ENCODE results near the gene FTCD.
"Not testable (repeated sequence)": the region's sequence is repeated elsewhere in the genome, so short reads cannot be mapped to it uniquely, and the experiment has no call there.

Gene FTCD

GRCh38 chr21:46154155-46154954 lies 1.0 kb downstream of the FTCD start:
- no peak for DNase-seq (ENCODE audit: low read depth)

GRCh38 chr21:46153247-46154154 lies 1.9 kb downstream of the FTCD start:
- DNase-seq (ENCODE audit: low read depth), result no peak

DNA sequence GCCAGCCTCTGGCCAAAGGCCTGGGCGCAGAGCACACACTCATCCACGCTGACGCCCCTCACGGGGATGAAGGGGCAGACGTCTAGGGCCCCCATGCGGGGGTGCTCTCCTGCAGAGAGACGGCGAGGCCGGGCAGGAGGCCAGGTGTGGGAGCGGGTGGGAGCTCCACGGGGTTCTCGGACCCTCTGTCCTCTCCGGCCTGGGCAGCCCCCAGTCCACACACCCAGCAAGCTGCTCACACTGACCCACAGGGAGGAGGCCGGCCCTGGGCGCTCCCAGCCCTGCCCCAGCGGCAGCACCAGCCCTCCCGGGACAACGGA lies 2.5 kb downstream of the FTCD start:
- DNase-seq (ENCODE audit: low read depth), result no peak

DNA sequence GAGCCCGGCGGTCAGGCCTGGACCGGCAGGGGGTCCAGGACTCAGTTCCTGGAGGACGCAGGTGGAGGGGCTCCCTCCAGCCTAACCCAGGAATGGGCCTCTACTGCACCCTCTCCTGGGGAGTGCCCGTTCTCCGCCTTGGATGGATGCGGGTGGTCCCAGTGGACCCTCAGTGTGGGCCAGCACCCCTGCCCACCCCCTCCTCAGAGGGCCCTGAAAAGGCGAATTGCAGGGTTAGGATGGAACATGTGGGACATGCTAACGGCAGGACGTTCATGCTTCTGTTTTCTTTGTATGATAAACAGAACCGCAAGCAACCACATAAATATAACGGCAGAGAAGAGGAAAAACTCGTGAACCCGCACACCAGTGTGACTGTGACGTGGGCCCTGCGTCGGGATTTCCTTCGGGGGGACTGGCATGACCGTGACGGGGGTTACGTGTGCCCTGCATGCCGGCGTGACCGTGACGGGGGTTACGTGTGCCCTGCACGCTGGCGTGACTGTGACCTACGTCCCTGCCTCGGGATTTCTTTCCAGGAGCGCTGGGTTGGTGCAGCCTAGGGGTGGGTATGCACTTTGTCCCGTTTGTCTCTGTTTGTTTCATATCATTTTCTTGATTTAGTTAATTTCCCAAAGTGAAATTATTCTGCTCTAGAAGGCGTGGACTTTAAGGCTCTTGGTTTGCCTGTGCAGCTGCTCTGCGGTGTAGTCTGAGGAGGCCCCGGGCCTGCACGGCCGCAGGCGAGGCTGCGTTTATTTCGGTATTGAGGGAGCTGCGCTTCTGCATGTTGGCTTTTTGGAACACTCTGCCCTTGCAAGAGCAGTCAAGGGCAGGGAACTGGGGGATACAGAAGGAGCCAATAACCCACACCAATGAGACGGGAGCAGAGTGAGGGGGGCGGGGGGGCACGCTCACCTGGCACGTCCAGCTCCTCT lies 3.1 kb downstream of the FTCD start:
- no peak for DNase-seq (ENCODE audit: low read depth)

DNA sequence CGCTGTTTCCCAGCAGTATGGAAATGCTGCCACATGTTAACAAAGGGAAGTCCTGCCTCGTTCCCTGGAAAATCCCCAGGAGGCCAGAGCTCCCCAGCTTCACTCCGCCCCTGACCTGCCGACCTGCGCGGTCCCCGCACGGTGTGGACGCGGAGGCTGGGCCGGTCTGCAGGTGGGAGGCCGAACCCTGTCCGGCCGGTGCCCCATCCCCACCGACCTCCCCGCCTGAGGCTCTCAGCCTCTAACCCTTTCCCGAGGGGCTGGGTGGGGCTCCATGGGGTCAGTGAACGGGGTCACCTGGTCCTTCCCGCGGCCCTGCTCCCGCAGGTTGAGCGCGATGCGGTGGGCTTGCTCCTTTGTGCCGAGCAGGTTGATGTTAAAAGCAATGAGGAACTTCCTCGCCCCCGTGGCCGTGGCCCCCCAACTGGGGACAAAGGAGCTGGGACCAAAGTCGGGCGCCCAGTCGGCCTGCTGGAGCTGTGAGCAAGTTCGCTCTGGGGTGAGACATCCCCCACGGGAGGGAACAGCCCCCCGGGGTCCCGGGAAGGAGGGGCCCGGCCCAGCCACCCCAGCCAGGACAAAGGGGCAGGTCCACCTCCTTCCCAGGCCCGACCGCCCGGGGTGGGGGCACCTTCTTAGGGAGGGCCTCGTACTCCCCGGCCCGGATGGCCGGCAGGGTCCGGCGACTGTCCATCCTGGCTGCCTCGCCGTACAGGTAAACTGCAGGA lies 4.0 kb downstream of the FTCD start:
- DNase-seq (ENCODE audit: low read depth), result no peak

- DNase-seq (ENCODE audit: low read depth), result no peak
These were observed 4.8 kb downstream of the FTCD start for GRCh38 chr21:46150491-46151121.

- no peak for DNase-seq (ENCODE audit: low read depth)
These were observed 5.3 kb downstream of the FTCD start for GRCh38 chr21:46150073-46150472.

- DNase-seq (ENCODE audit: low read depth), result no peak
These were observed 6.0 kb downstream of the FTCD start for GRCh38 chr21:46149205-46149901.

GRCh38 chr21:46148106-46148505 lies 7.3 kb downstream of the FTCD start:
- no peak for DNase-seq (ENCODE audit: low read depth)

DNA sequence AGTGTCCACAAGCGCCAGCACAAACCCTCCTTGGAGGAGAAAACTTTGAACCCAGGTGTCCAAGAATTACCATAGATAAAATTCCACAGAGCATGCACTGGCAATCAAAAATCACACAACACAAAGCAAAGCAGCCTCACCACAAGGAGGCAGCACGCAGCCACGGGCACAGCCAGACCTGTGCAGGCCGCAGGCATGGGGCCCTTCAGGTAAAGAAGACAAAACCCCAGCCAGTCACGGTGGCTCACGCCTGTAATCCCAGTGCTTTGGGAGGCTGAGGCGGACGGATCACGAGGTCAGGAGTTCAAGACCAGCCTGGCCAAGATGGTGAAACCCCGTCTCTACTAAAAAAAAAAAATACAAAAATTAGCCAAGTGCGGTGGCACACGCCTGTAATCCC lies 8.0 kb downstream of the FTCD start:
- not testable (repeated sequence) for DNase-seq (ENCODE audit: low read depth)

DNA sequence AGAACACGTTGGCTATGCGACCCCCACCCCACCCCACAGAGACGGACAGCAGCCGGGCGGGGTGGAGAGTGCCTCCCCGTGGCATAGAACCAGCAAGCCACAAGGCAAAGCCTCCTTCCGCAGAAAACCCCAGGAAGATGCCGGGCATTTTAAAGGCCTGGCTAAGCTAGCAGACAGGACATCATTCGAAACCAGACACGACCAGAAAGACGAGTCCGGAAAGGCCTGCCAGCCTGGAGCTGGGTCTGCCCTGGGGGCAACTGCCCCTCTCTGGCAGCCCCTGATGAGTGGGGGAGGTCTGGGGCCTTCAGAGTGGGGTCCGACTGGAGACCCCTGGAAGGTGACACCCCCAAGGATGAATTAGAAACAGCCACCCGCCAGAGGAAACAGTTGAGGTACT lies 8.5 kb downstream of the FTCD start:
- DNase-seq (ENCODE audit: low read depth), result no peak

GRCh38 chr21:46145840-46146691 lies 9.3 kb downstream of the FTCD start:
- DNase-seq (ENCODE audit: low read depth), result no peak

- DNase-seq (ENCODE audit: low read depth), result no peak
These were observed 10.1 kb downstream of the FTCD start for GRCh38 chr21:46145159-46145839.

GRCh38 chr21:46144464-46145070 lies 10.8 kb downstream of the FTCD start:
- no peak for DNase-seq (ENCODE audit: low read depth)

- DNase-seq (ENCODE audit: low read depth), result no peak
These were observed 12.6 kb downstream of the FTCD start for GRCh38 chr21:46142582-46143473.

DNA sequence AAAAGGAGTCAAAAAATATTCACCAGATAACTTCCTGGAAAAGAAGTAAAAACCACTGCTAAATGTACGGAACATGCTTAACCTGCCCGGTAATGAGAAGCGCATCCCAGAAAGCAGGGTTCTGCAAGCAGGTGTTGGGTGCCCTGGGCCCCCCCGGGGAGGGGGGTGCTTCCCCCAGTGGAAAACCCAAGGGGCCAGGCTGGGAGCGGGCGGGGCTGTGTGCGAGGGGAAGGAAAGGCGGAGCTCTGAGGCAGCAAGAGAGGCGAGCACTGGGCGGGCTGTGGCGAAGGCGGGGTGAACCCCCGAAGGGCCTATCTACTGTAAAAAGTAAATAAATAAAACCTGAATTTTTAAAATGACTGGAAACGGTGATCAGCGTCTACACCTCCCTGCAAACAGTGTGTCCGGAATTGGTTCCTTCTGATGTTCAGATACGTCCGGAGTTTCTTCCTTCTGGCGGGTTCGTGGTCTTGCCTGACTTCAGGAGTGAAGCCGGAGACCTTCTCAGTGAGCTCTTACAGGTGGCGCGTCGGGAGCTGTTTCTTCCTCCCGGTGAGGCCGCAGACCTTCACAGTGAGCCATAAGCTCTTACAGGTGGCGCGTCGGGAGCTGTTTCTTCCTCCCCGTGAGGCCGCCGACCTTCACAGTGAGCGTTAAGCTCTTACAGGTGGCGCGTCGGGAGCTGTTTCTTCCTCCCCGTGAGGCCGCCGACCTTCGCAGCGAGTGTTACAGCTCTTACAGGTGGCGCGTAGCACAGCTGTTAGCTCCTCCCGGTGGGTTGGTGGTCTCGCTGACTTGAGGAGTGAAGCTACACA lies 13.4 kb downstream of the FTCD start:
- DNase-seq (ENCODE audit: low read depth), result no peak

Measured in activated T-helper 1 cell treated with Interleukin-2 at 50 U/mL for 16 hours (primary cell).